ENCODE results near the gene HAO2.

Gene HAO2

GRCh38 chr1:119442756-119443155, 74.2 kb downstream of the HAO2 start:
- no peak for DNase-seq
